PFSK-1 (cell line): Measurements from ENCODE around the gene NPL.

Experiments used
- FOXP2 ChIP-seq: optimal IDR thresholded peaks from 2 replicates; pipeline ENCODE3; 2011; ENCODE audit warnings: borderline replicate concordance, control low read depth, inconsistent platforms; ENCODE audit not compliant: insufficient read depth; ENCODE audit errors: extremely low read length, extremely low read depth
- POLR2AphosphoS5 ChIP-seq: IDR thresholded peaks from 2 replicates; pipeline ENCODE4 v1.6.1; 2012; ENCODE audit warnings: low read depth, mild to moderate bottlenecking, control low read depth, low read length, moderate library complexity
- SIN3A ChIP-seq: IDR thresholded peaks from 2 replicates; pipeline ENCODE4 v1.6.1; 2012; ENCODE audit warnings: mild to moderate bottlenecking, low read length, moderate library complexity, borderline replicate concordance; ENCODE audit not compliant: insufficient read depth
- TAF1 ChIP-seq: IDR thresholded peaks from 2 replicates; pipeline ENCODE4 v1.6.1; 2012; ENCODE audit warnings: low read length, control low read depth, borderline replicate concordance; ENCODE audit not compliant: insufficient read depth
- TF ChIP-seq, protein P1 (sequence below), 2 experiments: IDR thresholded peaks; 2 replicates each; pipeline versions ENCODE4 v1.6.1 to v1.8.0; 2011 to 2012; ENCODE audit warnings: low read depth in 2 of 2, low read length in 2 of 2, control low read depth in 1 of 2, inconsistent platforms in 1 of 2, mild to moderate bottlenecking in 1 of 2, moderate library complexity in 1 of 2; ENCODE audit not compliant: insufficient read depth in 1 of 2

NPL gene

DNA sequence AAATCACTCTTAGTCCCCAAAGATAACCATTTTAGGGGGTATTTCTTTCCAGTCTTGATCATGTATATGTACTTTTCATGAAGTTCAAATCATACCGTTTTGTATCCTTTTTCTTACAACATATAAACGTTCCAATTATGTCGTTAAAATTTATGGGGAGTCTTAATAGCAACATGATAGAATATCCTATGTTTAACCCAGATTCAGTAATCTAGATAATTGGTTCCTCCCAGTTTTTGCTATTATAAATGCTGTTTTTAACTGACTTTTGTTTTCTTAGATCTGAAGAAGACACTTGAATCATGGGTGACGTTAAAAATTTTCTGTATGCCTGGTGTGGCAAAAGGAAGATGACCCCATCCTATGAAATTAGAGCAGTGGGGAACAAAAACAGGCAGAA, 52.7 kb downstream of the NPL start:
- no peak for TF ChIP-seq TAF1
- TF ChIP-seq, protein P1, sequence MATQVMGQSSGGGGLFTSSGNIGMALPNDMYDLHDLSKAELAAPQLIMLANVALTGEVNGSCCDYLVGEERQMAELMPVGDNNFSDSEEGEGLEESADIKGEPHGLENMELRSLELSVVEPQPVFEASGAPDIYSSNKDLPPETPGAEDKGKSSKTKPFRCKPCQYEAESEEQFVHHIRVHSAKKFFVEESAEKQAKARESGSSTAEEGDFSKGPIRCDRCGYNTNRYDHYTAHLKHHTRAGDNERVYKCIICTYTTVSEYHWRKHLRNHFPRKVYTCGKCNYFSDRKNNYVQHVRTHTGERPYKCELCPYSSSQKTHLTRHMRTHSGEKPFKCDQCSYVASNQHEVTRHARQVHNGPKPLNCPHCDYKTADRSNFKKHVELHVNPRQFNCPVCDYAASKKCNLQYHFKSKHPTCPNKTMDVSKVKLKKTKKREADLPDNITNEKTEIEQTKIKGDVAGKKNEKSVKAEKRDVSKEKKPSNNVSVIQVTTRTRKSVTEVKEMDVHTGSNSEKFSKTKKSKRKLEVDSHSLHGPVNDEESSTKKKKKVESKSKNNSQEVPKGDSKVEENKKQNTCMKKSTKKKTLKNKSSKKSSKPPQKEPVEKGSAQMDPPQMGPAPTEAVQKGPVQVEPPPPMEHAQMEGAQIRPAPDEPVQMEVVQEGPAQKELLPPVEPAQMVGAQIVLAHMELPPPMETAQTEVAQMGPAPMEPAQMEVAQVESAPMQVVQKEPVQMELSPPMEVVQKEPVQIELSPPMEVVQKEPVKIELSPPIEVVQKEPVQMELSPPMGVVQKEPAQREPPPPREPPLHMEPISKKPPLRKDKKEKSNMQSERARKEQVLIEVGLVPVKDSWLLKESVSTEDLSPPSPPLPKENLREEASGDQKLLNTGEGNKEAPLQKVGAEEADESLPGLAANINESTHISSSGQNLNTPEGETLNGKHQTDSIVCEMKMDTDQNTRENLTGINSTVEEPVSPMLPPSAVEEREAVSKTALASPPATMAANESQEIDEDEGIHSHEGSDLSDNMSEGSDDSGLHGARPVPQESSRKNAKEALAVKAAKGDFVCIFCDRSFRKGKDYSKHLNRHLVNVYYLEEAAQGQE (IDR thresholded peaks at IDR 0.05; ENCODE audit: insufficient read depth in 1 of 2, low read depth in 2 of 2, low read length in 2 of 2): no peak
- TF ChIP-seq FOXP2: no peak
- TF ChIP-seq SIN3A: no peak

DNA sequence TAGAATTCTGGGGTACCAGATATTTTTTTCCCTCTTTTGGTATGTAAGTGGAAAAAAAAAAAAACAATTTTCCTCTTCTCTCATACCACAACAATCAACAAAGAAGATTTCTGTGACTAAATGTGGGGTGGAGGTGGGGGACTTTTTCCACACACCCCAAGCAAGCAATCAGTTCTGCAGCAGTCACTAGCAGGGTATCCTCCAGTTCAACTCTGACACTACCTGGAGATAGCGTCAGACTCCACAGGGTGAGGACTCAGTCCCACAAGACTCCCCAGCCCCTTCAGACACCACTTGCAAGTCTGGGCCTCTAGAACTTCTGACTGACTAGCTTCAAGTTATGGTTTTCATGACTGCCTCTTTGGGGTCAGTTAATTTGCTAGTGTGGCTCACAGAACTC, 55.8 kb downstream of the NPL start:
- TF ChIP-seq POLR2AphosphoS5 (no peak), FOXP2 (no peak), TAF1 (no peak), SIN3A (no peak)
- TF ChIP-seq, protein P1 (IDR thresholded peaks at IDR 0.05; ENCODE audit: insufficient read depth in 1 of 2, low read depth in 2 of 2, low read length in 2 of 2): no peak

DNA sequence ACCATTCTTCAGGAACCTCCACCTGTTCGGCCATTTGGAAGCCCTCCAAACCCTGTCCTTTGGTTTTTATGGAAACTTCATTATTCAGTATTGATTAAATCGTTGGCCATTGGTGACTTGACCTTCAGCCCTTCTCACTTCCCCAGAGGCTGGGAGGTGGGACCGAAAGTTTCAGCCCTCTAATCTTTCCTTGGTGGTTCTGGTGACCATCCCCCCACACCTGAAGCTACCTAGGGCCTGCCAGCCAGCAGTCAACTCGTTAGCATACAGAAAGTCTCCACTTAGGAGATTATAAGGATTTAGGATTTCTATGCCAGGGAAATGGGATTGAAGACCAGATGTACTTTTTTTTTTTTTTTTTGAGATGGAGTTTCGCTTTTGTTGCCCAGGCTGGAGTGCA, 56.3 kb downstream of the NPL start:
- TF ChIP-seq FOXP2 (no peak), SIN3A (no peak), POLR2AphosphoS5 (no peak), TAF1 (no peak)
- TF ChIP-seq, protein P1 (IDR thresholded peaks at IDR 0.05; ENCODE audit: insufficient read depth in 1 of 2, low read depth in 2 of 2, low read length in 2 of 2): no peak

DNA sequence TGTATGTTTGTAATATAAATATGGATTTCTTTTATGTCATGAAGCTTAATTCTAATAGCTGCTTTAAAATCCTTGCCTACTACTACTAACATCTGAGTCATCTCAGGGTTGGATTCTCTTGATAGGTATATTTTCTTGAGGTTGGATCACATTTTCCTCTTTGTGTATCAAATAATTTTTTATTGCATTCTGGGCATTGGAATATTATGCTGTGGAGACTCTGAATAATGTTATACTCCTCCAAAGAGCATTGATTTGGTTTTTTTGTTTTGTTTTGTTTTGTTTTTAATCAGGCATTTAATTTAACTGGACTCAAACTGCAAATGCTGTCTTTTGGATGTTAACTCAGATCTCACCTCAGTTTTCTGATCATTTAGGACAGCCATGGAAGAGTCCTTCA, 57.5 kb downstream of the NPL start:
- no peak for TF ChIP-seq TAF1
- no peak for TF ChIP-seq SIN3A
- TF ChIP-seq FOXP2: no peak
- TF ChIP-seq, protein P1 (IDR thresholded peaks at IDR 0.05; ENCODE audit: insufficient read depth in 1 of 2, low read depth in 2 of 2, low read length in 2 of 2): no peak
- no peak for TF ChIP-seq POLR2AphosphoS5

DNA sequence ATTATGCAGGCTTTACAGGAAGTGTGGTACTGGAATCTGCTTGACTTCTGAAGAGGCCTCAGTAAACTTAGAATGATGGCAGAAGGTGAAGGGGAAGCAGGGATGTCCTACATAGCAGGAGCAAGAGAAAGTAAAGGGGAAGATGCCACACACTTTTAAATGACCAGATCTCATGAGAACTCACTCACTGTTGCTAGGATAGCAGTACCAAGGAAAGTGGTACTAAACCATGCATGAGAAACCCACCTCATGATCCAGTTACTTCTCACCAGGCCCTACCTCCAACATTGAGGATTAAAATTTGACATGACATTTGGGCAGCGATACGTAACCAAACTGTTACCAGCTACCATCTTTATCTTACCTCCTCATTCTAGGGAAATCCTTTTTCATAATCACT, 59.2 kb downstream of the NPL start:
- TF ChIP-seq TAF1: no peak
- no peak for TF ChIP-seq FOXP2
- TF ChIP-seq, protein P1 (IDR thresholded peaks at IDR 0.05; ENCODE audit: insufficient read depth in 1 of 2, low read depth in 2 of 2, low read length in 2 of 2): no peak
- no peak for TF ChIP-seq POLR2AphosphoS5
- TF ChIP-seq SIN3A: no peak
